Thymus (tissue), 11 donors: Measurements from ENCODE around the gene PRR15L. TPM values are rescaled to one million over a fixed set of nuclear protein-coding genes. Genes with fewer than 3 reads are reported as not detected.

ENCODE experiments used
- DNase-seq, 9 donors: peaks; one replicate each; pipeline ENCODE4 v3.0.0-alpha.2; 2013; ENCODE audit warnings: low spot score in 9 of 9, low read depth in 6 of 9, missing footprints in 1 of 9
- H3K27ac ChIP-seq, 2 donors: one replicate each; pipeline ENCODE4 v1.5.1; 2013; ENCODE audit warnings: control low read depth in 1 of 2, low read depth in 1 of 2, low read length in 1 of 2, mild to moderate bottlenecking in 1 of 2, moderate library complexity in 1 of 2
- H3K27me3 ChIP-seq, 2 donors: one replicate each; pipeline ENCODE4 v1.5.1; 2013; ENCODE audit warnings: low read length in 1 of 2; ENCODE audit not compliant: control insufficient read depth in 2 of 2, insufficient read depth in 1 of 2
- H3K36me3 ChIP-seq, 2 donors: one replicate each; pipeline ENCODE4 v1.5.1; 2013; ENCODE audit warnings: low read length in 1 of 2, mild to moderate bottlenecking in 1 of 2, moderate library complexity in 1 of 2; ENCODE audit not compliant: control insufficient read depth in 2 of 2, insufficient read depth in 2 of 2
- H3K4me1 ChIP-seq, 2 donors: one replicate each; pipeline ENCODE4 v1.5.1; 2013; ENCODE audit warnings: low read length in 2 of 2; ENCODE audit not compliant: control insufficient read depth in 2 of 2, insufficient read depth in 2 of 2
- H3K4me3 ChIP-seq, 2 donors: one replicate each; pipeline ENCODE4 v1.5.1; 2013; ENCODE audit warnings: low read length in 2 of 2, control low read depth in 1 of 2, mild to moderate bottlenecking in 1 of 2
- H3K9me3 ChIP-seq, 2 donors: one replicate each; pipeline ENCODE4 v1.5.1; 2013; ENCODE audit warnings: low read length in 1 of 2, mild to moderate bottlenecking in 1 of 2; ENCODE audit not compliant: control insufficient read depth in 2 of 2, insufficient read depth in 1 of 2
- WGBS: extraction: QIAGEN DNeasy Blood & Tissue Kit; methylation state at CpG from one replicate; pipeline ENCODE4 v1.1.7; 2013; 5-methylcytosine and 5-hydroxymethylcytosine counted together
- polyA plus RNA-seq: library from polyadenylated mRNA; stranded (reverse); fragments of 200-250 nt; gene quantifications from one replicate; pipeline ENCODE4 v1.2.3, GENCODE V29; 2013
- total RNA-seq: library from RNA; stranded (reverse); fragments of 120-200 nt; gene quantifications from one replicate; pipeline ENCODE4 v1.2.4, GENCODE V29; 2013
- donor health status: healthy.

Gene PRR15L
- total and polyA plus RNA-seq, 2 donors, result 0.38 to 1.9 TPM

- Histone ChIP-seq H3K27me3 (no peaks in the 10 kb centered on the region), H3K36me3 (peaks cover 15 to 24% of the 10 kb centered on the region in 2 donors)
These were observed 13.2 kb upstream of the PRR15L start, which contains the start of gene CDK5RAP3 for GRCh38 chr17:47970725-47971499. CDK5RAP3 (plus strand) TSS chr17:47971113; CDS start chr17:47971147, 34 bp downstream.

DNA sequence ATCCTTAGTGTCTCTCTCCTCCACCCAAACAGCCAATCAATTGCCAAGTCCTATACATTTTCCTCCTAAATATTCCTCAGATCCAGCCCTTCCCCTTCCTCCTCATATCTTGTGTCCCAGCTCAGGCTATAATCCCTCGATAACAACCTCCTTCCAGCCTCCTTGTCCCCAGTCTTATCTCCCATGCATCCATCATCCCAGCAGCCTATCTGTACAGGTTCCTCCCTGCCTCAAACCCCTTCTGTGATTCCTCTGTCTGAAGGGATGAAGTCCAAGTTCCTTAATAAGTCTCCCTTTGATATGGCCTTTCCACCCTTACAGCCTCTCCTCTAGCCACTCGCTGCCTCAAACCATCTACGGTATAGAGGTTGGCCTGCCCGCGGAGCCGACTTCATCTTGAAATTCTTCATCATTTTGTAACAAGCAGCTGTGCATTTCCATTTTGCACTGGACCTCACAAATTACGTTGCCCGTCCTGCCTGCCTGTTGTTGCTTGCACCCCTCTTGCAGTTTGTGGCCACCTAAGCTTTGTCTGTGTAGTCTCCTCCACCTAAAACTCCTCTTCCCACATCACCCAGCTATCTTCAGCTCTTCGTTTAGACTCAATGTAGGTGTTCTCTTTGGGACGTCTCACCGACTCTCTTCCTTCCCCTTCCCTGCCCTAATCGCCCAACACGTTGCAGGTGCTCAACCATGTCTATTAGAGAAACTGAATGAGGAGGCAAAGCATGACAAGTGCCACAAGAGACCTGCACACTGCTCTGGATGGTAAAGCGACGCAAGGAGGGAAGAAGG is 12.4 kb upstream of the PRR15L start:
- H3K36me3 ChIP-seq, result peaks cover 11 to 16% of the 10 kb centered on the region in 2 donors
- H3K4me3 ChIP-seq, result peak overlapping the region; percentile 32 to 67
- H3K27ac ChIP-seq, result no peak overlapping the region
- DNase-seq, result no peak
- H3K27me3 ChIP-seq, result no peaks in the 10 kb centered on the region
- no peaks in the 10 kb centered on the region for H3K9me3 ChIP-seq
- WGBS, result 52% methylated on average over 15 of the region's 15 CpGs
- H3K4me1 ChIP-seq, result peaks cover 16 to 38% of the 10 kb centered on the region in 2 donors

More at GRCh38 chr17:47970725-47971499, 13.2 kb upstream of the PRR15L start, which contains the start of gene CDK5RAP3:
- WGBS, result under 1% methylated on average over 62 of the region's 62 CpGs
- peak; percentile 93 to 99 (median 98) for DNase-seq
- H3K4me3 ChIP-seq, result peak within 1 kb of the TSS; percentile 67 to 86
- H3K9me3 ChIP-seq, result no peaks in the 10 kb centered on the region
- peaks cover 19 to 46% of the 10 kb centered on the region in 2 donors for H3K4me1 ChIP-seq
- peak within 1 kb of the TSS; percentile 67 to 70 for H3K27ac ChIP-seq

GRCh38 chr17:47968836-47969235 is 11.2 kb upstream of the PRR15L start:
- DNase-seq, result no peak
- Histone ChIP-seq H3K36me3 (peaks cover 4 to 5% of the 10 kb centered on the region in 2 donors), H3K27ac (no peak overlapping the region), H3K4me1 (peaks cover 13 to 29% of the 10 kb centered on the region in 2 donors), H3K9me3 (no peaks in the 10 kb centered on the region), H3K4me3 (no peak overlapping the region), H3K27me3 (no peaks in the 10 kb centered on the region)
- 98% methylated on average over 5 of the region's 5 CpGs for WGBS

DNA sequence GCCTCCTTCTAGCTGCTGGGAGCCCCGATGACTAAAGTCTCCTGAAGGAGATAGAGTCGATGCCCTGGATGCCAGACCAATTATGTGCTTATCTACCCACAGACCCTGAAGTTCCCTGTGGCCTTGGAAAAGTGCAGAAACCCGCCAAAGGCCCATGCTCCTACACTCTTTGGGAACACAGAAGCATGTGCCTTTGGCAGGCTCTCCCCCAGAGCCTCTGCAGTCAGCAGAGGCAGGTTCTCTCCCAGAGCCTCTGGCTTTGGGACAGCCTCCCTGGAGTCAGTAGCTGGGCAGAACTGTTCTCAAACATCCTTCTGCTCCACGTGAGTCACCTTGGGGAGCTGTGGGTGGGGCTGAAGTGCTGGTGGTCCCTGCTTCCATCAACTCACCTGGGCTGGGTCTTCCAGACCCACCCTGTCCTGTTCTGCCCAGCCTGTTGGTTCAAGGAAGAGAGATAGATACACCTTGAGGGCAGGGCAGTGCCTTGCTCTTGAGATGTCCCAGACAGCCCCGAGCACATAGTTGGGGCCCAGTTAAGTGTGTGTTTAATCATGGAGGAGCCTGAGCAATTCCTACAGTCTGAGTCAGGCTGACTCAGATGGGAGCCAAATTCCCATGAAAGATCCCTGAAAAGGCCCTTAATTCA is 10.0 kb upstream of the PRR15L start:
- H3K4me3 ChIP-seq, result no peak overlapping the region
- H3K9me3 ChIP-seq, result no peaks in the 10 kb centered on the region
- no peak overlapping the region for H3K27ac ChIP-seq
- H3K27me3 ChIP-seq, result no peaks in the 10 kb centered on the region
- peaks cover 11 to 20% of the 10 kb centered on the region in 2 donors for H3K4me1 ChIP-seq
- H3K36me3 ChIP-seq, result no peaks in the 10 kb centered on the region
- no peak for DNase-seq
- WGBS, result 72% methylated on average over 5 of the region's 5 CpGs

DNA sequence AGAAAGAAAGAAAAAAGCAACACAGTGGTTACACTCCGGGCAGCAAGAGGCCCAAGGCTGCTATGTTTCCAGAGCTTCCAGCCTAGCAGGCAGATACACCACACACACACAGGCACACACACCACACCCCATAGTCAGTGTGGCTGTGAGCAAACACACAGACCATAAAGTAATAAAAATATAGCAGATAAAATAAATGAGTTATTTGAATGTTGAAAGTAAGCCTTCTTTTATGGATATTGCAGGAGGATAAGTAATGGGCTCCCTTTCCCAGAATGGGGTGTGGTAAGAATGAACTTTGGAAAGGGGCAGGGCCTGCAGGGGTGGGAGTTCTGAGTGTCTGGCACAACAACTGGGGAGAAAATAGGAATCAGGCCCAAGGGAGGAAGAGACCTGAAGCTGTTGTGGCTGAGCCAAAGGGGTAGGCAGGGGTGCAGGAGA is 8.4 kb upstream of the PRR15L start:
- no peak for DNase-seq
- Histone ChIP-seq H3K27me3 (no peaks in the 10 kb centered on the region), H3K4me3 (no peak overlapping the region), H3K36me3 (no peaks in the 10 kb centered on the region), H3K27ac (no peak overlapping the region), H3K9me3 (no peaks in the 10 kb centered on the region), H3K4me1 (peaks cover 4 to 9% of the 10 kb centered on the region in 2 donors)
- 87% methylated on average over 1 of the region's 1 CpG for WGBS

DNA sequence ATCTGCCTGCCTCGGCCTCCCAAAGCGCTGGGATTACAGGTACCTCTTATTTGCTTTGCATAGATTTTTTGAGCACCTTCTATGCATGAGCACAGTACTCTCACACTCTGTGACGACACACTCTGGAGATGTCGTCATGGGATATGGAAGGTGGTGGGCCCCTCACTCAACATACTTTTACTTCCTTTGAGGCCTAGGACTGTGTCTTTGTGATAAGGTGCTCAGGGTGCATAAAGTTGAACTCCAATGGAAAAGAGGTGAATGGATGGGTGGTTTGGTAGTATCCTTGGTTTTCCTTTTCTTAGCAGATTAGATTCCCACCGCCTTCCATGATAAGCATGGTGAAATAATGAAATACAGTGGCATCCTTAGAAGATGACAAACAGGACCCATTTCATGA is 7.2 kb upstream of the PRR15L start:
- Histone ChIP-seq H3K36me3 (no peaks in the 10 kb centered on the region), H3K27me3 (no peaks in the 10 kb centered on the region), H3K9me3 (no peaks in the 10 kb centered on the region), H3K27ac (no peak overlapping the region), H3K4me3 (no peak overlapping the region), H3K4me1 (peaks cover 0 to under 1% of the 10 kb centered on the region in 2 donors)
- no peak for DNase-seq
- WGBS, result 98% methylated on average over 5 of the region's 5 CpGs

- peaks cover 3 to 16% of the 10 kb centered on the region in 2 donors for H3K4me1 ChIP-seq
- no peak for DNase-seq
These were observed 5.2 kb upstream of the PRR15L start for GRCh38 chr17:47962901-47963300.

GRCh38 chr17:47961406-47961805 is 3.7 kb upstream of the PRR15L start:
- DNase-seq, result no peak
- no peaks in the 10 kb centered on the region for H3K9me3 ChIP-seq
- H3K4me3 ChIP-seq, result no peak overlapping the region
- no peaks in the 10 kb centered on the region for H3K36me3 ChIP-seq
- H3K4me1 ChIP-seq, result peaks cover 6 to 31% of the 10 kb centered on the region in 2 donors
- WGBS, result 93% methylated on average over 6 of the region's 6 CpGs
- H3K27ac ChIP-seq, result no peak overlapping the region
- H3K27me3 ChIP-seq, result no peaks in the 10 kb centered on the region

More at GRCh38 chr17:47962901-47963300, 5.2 kb upstream of the PRR15L start:
- H3K36me3 ChIP-seq, result no peaks in the 10 kb centered on the region
- H3K9me3 ChIP-seq, result no peaks in the 10 kb centered on the region
- H3K27me3 ChIP-seq, result no peaks in the 10 kb centered on the region
- 98% methylated on average over 3 of the region's 3 CpGs for WGBS
- no peak overlapping the region for H3K4me3 ChIP-seq
- H3K27ac ChIP-seq, result no peak overlapping the region
